Forelimb muscle (tissue), 1 donor: ENCODE results near the gene KBTBD4. TPM values are rescaled to one million over a fixed set of nuclear protein-coding genes. Genes with fewer than 3 reads are reported as not detected.
"Not testable (repeated sequence)": the region's sequence is repeated elsewhere in the genome, so short reads cannot be mapped to it uniquely, and the experiment has no call there.

Experiments
- DNase-seq: peaks from one replicate; pipeline ENCODE4 v3.0.0-alpha.2; 2013; ENCODE audit warnings: low read depth
- polyA plus RNA-seq: library from polyadenylated mRNA; unstranded; fragments of 120-200 nt; gene quantifications from one replicate; pipeline ENCODE4 v1.2.1, GENCODE V29; 2013; ENCODE audit not compliant: insufficient read length

KBTBD4 gene
- polyA plus RNA-seq, 1 donor: 12.8 TPM

- not testable (repeated sequence) for DNase-seq
Measured at GRCh38 chr11:47526032-47526431, 52.7 kb downstream of the KBTBD4 start.

- DNase-seq: no peak
Measured at GRCh38 chr11:47524291-47524874, 54.4 kb downstream of the KBTBD4 start.

- peak; percentile 28 for DNase-seq
Measured at GRCh38 chr11:47523490-47524225, 55.1 kb downstream of the KBTBD4 start.

Other genes starting within 250 kb of the KBTBD4 start
- gene MYBPC3, start 226.3 kb downstream of the KBTBD4 start, polyA plus RNA-seq: 0.75 TPM
- 6.7 TPM for gene SPI1, start 200.4 kb downstream of the KBTBD4 start, polyA plus RNA-seq
- 35.3 TPM for gene SLC39A13, start 170.4 kb downstream of the KBTBD4 start, polyA plus RNA-seq
- 123 TPM for gene PSMC3, start 152.5 kb downstream of the KBTBD4 start, polyA plus RNA-seq
- gene RAPSN, start 129.8 kb downstream of the KBTBD4 start, polyA plus RNA-seq: 93.1 TPM
- gene CELF1, start 25.8 kb downstream of the KBTBD4 start, polyA plus RNA-seq: 68.6 TPM
- 27.1 TPM for gene PTPMT1, start 13.4 kb downstream of the KBTBD4 start, polyA plus RNA-seq
- 95.7 TPM for gene NDUFS3, start 104 bp upstream of the KBTBD4 start, polyA plus RNA-seq
- 2.6 TPM for gene FAM180B, start 7.7 kb upstream of the KBTBD4 start, polyA plus RNA-seq
- 9.1 TPM for gene C1QTNF4, start 15.4 kb upstream of the KBTBD4 start, polyA plus RNA-seq
- gene MTCH2, start 63.6 kb upstream of the KBTBD4 start, polyA plus RNA-seq: 76.6 TPM
- gene AGBL2, start 136.4 kb upstream of the KBTBD4 start, polyA plus RNA-seq: 0.47 TPM
- gene FNBP4, start 188.4 kb upstream of the KBTBD4 start, polyA plus RNA-seq: 101 TPM